ENCODE measurements around the gene KCNJ1. TPM values are rescaled to one million over a fixed set of nuclear protein-coding genes. Genes with fewer than 3 reads are reported as not detected.
A peak's percentile ranks its signal among the peaks of the same experiment; 100 is the strongest.

The KCNJ1 gene
- total and polyA plus RNA-seq, 3 experiments from 2014 or later, result not detected

- Histone ChIP-seq H3K9me3 (ENCODE audit: low read length) (no peaks in the 10 kb centered on the region), H3K4me1 (ENCODE audit: insufficient read depth, low read length) (no peaks in the 10 kb centered on the region), H3K27ac (ENCODE audit: low read depth, low read length) (no peak overlapping the region), H3K4me3 (ENCODE audit: low read length) (no peak overlapping the region), H3K27me3 (ENCODE audit: insufficient read depth, low read length, poor library complexity, severe bottlenecking) (peaks cover 12% of the 10 kb centered on the region), H3K36me3 (ENCODE audit: insufficient read depth, low read length) (no peaks in the 10 kb centered on the region)
- no peak for DNase-seq
- Mint-ChIP-seq H3K4me3 (no peak overlapping the region), H3K9me3 (no peaks in the 10 kb centered on the region), H3K4me1 (peaks cover 7 to 8% (median 8%) of the 10 kb centered on the region in 3 donors), H3K27me3 (peaks cover 25 to 66% of the 10 kb centered on the region in 2 donors), H3K36me3 (no peaks in the 10 kb centered on the region), H3K27ac (no peak overlapping the region)
- ChIA-PET CTCF (interaction anchor here (1.0 to 4.0 kb wide), 10 partner anchors 9 to 711 kb away, joined by 3 to 53 read pairs (median 6); no protein-coding TSS in a partner anchor), POLR2A (interaction anchor here (1.7 kb wide), 1 partner anchor 73 kb away, joined by 3 read pairs; no protein-coding TSS in a partner anchor)
Measured at GRCh38 chr11:128884054-128884453, 17.0 kb upstream of the KCNJ1 start.

DNA sequence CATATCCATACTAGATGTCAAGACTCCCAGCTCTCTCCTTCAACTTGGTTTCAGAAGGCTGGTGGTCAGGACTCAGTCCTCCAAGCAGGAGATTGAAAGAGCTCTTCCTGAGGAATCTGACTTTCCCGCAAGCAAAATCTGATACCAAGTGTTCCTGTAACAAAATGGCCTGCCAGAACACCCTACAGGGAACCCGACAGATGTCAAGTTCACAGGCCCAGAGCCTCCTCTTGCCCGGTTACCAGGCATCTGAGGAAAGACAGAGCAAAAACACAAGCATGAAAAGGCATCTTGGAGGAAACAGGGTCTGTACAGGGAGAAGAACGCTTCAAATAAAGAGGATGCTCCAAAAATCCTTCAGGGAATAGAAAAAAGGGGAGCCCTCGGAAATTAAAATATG lies 15.4 kb upstream of the KCNJ1 start:
- ChIA-PET POLR2A (no interaction called here), CTCF (interaction anchor here (1.1 to 1.4 kb wide), 3 partner anchors 10 to 74 kb away, joined by 3 to 4 read pairs (median 4); no protein-coding TSS in a partner anchor)
- peaks cover 7 to 8% (median 8%) of the 10 kb centered on the region in 3 donors for H3K4me1 Mint-ChIP-seq
- H3K4me3 Mint-ChIP-seq, result no peak overlapping the region
- H3K36me3 ChIP-seq (ENCODE audit: insufficient read depth, low read length), result no peaks in the 10 kb centered on the region
- peaks cover 18 to 61% of the 10 kb centered on the region in 2 donors for H3K27me3 Mint-ChIP-seq
- peak overlapping the region in 1 of 8 donors; percentile 3 for H3K27ac Mint-ChIP-seq
- H3K9me3 Mint-ChIP-seq, result no peaks in the 10 kb centered on the region
- no peak for DNase-seq
- H3K4me3 ChIP-seq (ENCODE audit: low read length), result no peak overlapping the region
- H3K36me3 Mint-ChIP-seq, result no peaks in the 10 kb centered on the region
- H3K27me3 ChIP-seq (ENCODE audit: insufficient read depth, low read length, poor library complexity, severe bottlenecking), result peaks cover 3% of the 10 kb centered on the region
- H3K4me1 ChIP-seq (ENCODE audit: insufficient read depth, low read length), result no peaks in the 10 kb centered on the region
- no peaks in the 10 kb centered on the region for H3K9me3 ChIP-seq (ENCODE audit: low read length)
- H3K27ac ChIP-seq (ENCODE audit: low read depth, low read length), result no peak overlapping the region

DNA sequence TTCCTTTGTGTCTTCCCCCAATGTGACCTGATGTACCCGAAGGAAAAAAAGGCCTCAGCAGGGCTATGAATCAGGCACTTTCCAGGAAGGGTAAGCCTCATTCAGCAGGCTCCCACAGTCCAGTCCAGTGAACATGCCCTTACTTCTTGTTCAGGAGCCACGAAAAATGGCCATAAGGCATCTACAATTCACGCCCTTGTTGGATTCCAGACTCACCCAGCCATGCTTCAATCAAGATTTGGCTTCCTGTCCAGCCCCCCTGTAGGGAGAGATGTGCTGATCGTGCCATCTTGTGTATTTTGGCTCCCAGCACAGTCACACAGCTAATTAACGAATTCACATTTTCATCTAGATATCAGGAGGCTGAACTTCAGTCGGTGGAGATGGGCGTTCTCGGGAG lies 14.1 kb upstream of the KCNJ1 start:
- CTCF ChIA-PET, result interaction anchor here (1.1 to 1.4 kb wide), 3 partner anchors 12 to 75 kb away, joined by 3 to 4 read pairs (median 4); no protein-coding TSS in a partner anchor
- Mint-ChIP-seq H3K4me3 (no peak overlapping the region), H3K36me3 (no peaks in the 10 kb centered on the region), H3K27ac (no peak overlapping the region), H3K27me3 (peaks cover 15 to 61% of the 10 kb centered on the region in 2 donors), H3K9me3 (no peaks in the 10 kb centered on the region), H3K4me1 (no peaks in the 10 kb centered on the region)
- Histone ChIP-seq H3K4me3 (ENCODE audit: low read length) (no peak overlapping the region), H3K27ac (ENCODE audit: low read depth, low read length) (no peak overlapping the region), H3K9me3 (ENCODE audit: low read length) (no peaks in the 10 kb centered on the region), H3K36me3 (ENCODE audit: insufficient read depth, low read length) (no peaks in the 10 kb centered on the region), H3K27me3 (ENCODE audit: insufficient read depth, low read length, poor library complexity, severe bottlenecking) (peaks cover 3% of the 10 kb centered on the region), H3K4me1 (ENCODE audit: insufficient read depth, low read length) (no peaks in the 10 kb centered on the region)
- no peak for DNase-seq
- POLR2A ChIA-PET, result no interaction called here

DNA sequence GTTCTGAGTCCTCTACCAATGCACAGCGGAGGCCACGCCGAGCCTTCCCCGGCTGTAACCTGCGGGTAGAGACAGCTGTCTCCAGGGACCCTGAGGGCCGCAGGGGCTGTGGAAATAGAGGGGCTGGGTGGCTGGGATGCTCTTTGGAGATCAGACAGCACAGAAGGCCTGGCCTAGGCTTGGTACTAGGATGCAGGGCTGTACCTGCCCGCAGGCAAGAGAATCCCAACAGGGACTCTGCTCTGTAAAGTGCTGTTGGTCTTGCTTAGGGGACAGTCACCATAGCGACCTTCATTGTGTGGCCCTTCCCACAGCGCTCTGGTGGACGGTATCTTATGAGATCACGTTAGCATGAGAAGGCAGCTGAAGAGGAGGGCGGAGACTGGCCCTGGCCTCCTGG lies 12.7 kb upstream of the KCNJ1 start:
- Histone ChIP-seq H3K4me1 (ENCODE audit: insufficient read depth, low read length) (no peaks in the 10 kb centered on the region), H3K36me3 (ENCODE audit: insufficient read depth, low read length) (no peaks in the 10 kb centered on the region), H3K4me3 (ENCODE audit: low read length) (no peak overlapping the region), H3K27me3 (ENCODE audit: insufficient read depth, low read length, poor library complexity, severe bottlenecking) (peaks cover 3% of the 10 kb centered on the region), H3K27ac (ENCODE audit: low read depth, low read length) (no peak overlapping the region), H3K9me3 (ENCODE audit: low read length) (no peaks in the 10 kb centered on the region)
- ChIA-PET POLR2A (no interaction called here), CTCF (interaction anchor here (1.7 kb wide), 1 partner anchor 77 kb away, joined by 8 read pairs; no protein-coding TSS in a partner anchor)
- Mint-ChIP-seq H3K9me3 (no peaks in the 10 kb centered on the region), H3K27me3 (peaks cover 10 to 51% of the 10 kb centered on the region in 2 donors), H3K4me3 (no peak overlapping the region), H3K27ac (no peak overlapping the region), H3K4me1 (no peaks in the 10 kb centered on the region), H3K36me3 (no peaks in the 10 kb centered on the region)
- no peak for DNase-seq

DNA sequence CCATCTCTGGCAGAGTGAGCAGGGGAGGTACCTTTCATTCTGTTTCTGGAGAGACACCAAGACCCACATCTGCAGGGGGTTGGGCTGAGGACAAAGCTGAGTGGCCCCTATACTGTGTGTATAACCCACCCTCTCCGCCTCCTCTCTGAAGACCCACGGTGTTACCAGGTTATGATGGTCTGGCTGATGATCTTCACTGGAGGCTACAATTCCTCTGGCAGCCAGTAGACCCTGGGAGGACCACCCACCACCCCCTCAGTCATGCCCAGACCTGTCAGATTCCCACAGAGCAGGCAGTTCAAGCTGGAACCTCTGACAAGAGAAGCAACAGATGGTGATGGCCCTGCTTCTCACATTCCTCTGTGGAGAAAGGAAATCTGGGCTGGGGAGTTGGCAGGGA lies 11.4 kb upstream of the KCNJ1 start:
- CTCF ChIA-PET, result no interaction called here
- Histone ChIP-seq H3K27me3 (ENCODE audit: insufficient read depth, low read length, poor library complexity, severe bottlenecking) (peaks cover 3% of the 10 kb centered on the region), H3K36me3 (ENCODE audit: insufficient read depth, low read length) (no peaks in the 10 kb centered on the region), H3K4me1 (ENCODE audit: insufficient read depth, low read length) (no peaks in the 10 kb centered on the region), H3K9me3 (ENCODE audit: low read length) (no peaks in the 10 kb centered on the region), H3K4me3 (ENCODE audit: low read length) (no peak overlapping the region), H3K27ac (ENCODE audit: low read depth, low read length) (no peak overlapping the region)
- no peak overlapping the region for H3K27ac Mint-ChIP-seq
- H3K36me3 Mint-ChIP-seq, result no peaks in the 10 kb centered on the region
- H3K4me1 Mint-ChIP-seq, result no peaks in the 10 kb centered on the region
- peaks cover 5 to 48% of the 10 kb centered on the region in 2 donors for H3K27me3 Mint-ChIP-seq
- H3K4me3 Mint-ChIP-seq, result no peak overlapping the region
- no peak for DNase-seq
- POLR2A ChIA-PET, result no interaction called here
- no peaks in the 10 kb centered on the region for H3K9me3 Mint-ChIP-seq

DNA sequence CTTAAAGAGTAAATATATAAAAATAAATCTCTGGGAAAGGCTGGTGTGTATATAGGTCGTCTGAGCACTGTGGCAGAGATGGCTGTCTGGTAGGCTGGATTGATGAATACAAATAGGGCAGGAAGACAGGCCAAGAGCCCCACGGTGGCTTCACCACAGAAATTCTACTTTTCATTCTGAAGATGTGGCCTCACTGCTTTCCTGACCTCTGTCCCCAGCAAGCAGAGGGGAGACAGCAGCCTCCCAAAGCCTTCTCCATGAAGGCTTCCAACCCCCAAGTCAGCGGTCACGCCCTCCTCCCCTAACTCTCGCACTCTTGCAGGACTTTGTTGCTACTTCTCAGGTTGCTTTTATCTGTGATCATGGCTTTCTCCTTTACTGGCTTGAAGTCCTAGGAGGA lies 10.6 kb upstream of the KCNJ1 start:
- peaks cover 3% of the 10 kb centered on the region for H3K27me3 ChIP-seq (ENCODE audit: insufficient read depth, low read length, poor library complexity, severe bottlenecking)
- H3K27me3 Mint-ChIP-seq, result peaks cover 5 to 40% of the 10 kb centered on the region in 2 donors
- no peak overlapping the region for H3K27ac Mint-ChIP-seq
- no peak overlapping the region for H3K4me3 Mint-ChIP-seq
- DNase-seq, result no peak
- ChIA-PET CTCF (no interaction called here), POLR2A (interaction anchor here (0.6 kb wide), 1 partner anchor 339 kb away, joined by 3 read pairs; no protein-coding TSS in a partner anchor)
- H3K4me1 Mint-ChIP-seq, result peaks cover 0 to 4% (median 0%) of the 10 kb centered on the region in 3 donors
- no peaks in the 10 kb centered on the region for H3K9me3 ChIP-seq (ENCODE audit: low read length)
- H3K4me3 ChIP-seq (ENCODE audit: low read length), result no peak overlapping the region
- H3K36me3 ChIP-seq (ENCODE audit: insufficient read depth, low read length), result no peaks in the 10 kb centered on the region
- H3K27ac ChIP-seq (ENCODE audit: low read depth, low read length), result no peak overlapping the region
- no peaks in the 10 kb centered on the region for H3K9me3 Mint-ChIP-seq
- H3K4me1 ChIP-seq (ENCODE audit: insufficient read depth, low read length), result no peaks in the 10 kb centered on the region
- no peaks in the 10 kb centered on the region for H3K36me3 Mint-ChIP-seq

DNA sequence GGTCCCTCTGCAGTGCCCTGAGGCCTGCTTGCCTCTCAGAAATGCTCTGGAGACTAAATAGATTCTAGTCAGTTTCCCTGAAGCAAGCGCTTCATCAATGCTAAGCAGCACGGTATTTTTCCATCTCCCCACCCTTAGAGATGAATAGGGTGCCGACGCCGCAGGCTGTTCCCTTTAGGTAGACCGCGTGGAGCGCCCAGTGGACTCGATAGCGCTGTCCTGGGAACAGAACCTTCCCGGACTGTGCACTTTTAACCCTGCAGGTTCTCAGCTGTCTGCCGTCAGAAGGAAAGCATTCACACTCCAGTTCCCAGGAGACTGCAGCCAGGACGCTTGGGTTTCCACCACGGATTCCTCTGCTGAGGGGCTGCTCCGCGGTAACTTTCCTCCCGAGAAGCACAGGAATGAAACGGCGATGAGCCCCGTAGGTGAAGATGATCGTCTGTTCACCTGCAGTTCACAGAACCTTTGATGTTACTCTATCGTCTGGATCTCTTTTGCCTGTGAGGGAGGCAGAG lies 9.1 kb upstream of the KCNJ1 start:
- Mint-ChIP-seq H3K4me1 (peaks cover 0 to 5% (median 0%) of the 10 kb centered on the region in 3 donors), H3K27me3 (peaks cover 6 to 26% of the 10 kb centered on the region in 2 donors), H3K36me3 (no peaks in the 10 kb centered on the region), H3K4me3 (no peak overlapping the region), H3K9me3 (no peaks in the 10 kb centered on the region), H3K27ac (no peak overlapping the region)
- Histone ChIP-seq H3K9me3 (ENCODE audit: low read length) (no peaks in the 10 kb centered on the region), H3K4me3 (ENCODE audit: low read length) (no peak overlapping the region), H3K4me1 (ENCODE audit: insufficient read depth, low read length) (no peaks in the 10 kb centered on the region), H3K36me3 (ENCODE audit: insufficient read depth, low read length) (no peaks in the 10 kb centered on the region), H3K27me3 (ENCODE audit: insufficient read depth, low read length, poor library complexity, severe bottlenecking) (peaks cover 3% of the 10 kb centered on the region), H3K27ac (ENCODE audit: low read depth, low read length) (no peak overlapping the region)
- no peak for DNase-seq
- ChIA-PET POLR2A (no interaction called here), CTCF (no interaction called here)

- H3K27me3 ChIP-seq (ENCODE audit: insufficient read depth, low read length, poor library complexity, severe bottlenecking), result peaks cover 3% of the 10 kb centered on the region
- ChIA-PET POLR2A (no interaction called here), CTCF (interaction anchor here (1.4 to 1.8 kb wide), 2 partner anchors 11 to 86 kb away, joined by 3 to 11 read pairs; no protein-coding TSS in a partner anchor)
- no peaks in the 10 kb centered on the region for H3K9me3 ChIP-seq (ENCODE audit: low read length)
- peaks cover 0 to 5% (median 0%) of the 10 kb centered on the region in 3 donors for H3K4me1 Mint-ChIP-seq
- no peaks in the 10 kb centered on the region for H3K9me3 Mint-ChIP-seq
- H3K36me3 Mint-ChIP-seq, result no peaks in the 10 kb centered on the region
- no peak overlapping the region for H3K4me3 Mint-ChIP-seq
- H3K27me3 Mint-ChIP-seq, result peaks cover 6 to 17% of the 10 kb centered on the region in 2 donors
- no peaks in the 10 kb centered on the region for H3K36me3 ChIP-seq (ENCODE audit: insufficient read depth, low read length)
- no peak overlapping the region for H3K27ac Mint-ChIP-seq
- no peak overlapping the region for H3K4me3 ChIP-seq (ENCODE audit: low read length)
- no peak for DNase-seq
- H3K27ac ChIP-seq (ENCODE audit: low read depth, low read length), result no peak overlapping the region
- no peaks in the 10 kb centered on the region for H3K4me1 ChIP-seq (ENCODE audit: insufficient read depth, low read length)
Measured at GRCh38 chr11:128874427-128874826, 7.3 kb upstream of the KCNJ1 start.
